Sigmoid colon (tissue), 4 donors: ENCODE data around the gene TTC39A.

Source experiments
- CTCF ChIP-seq, 4 experiments: fragments of 450-650 bp in 3 of 4; fragments of 200-600 bp in 1 of 4; IDR thresholded peaks; one replicate each; pipeline ENCODE4 v1.5.1; 2016 to 2019; ENCODE audit warnings: antibody characterized with exemption in 4 of 4, mild to moderate bottlenecking in 3 of 4, moderate library complexity in 2 of 4
- EP300 ChIP-seq, 4 donors: sonication (generic); formaldehyde crosslinking; IDR thresholded peaks; one replicate each; pipeline ENCODE4 v1.6.1; 2017; ENCODE audit warnings: antibody characterized with exemption in 4 of 4
- POLR2A ChIP-seq, 2 donors: fragments of 450-650 bp; IDR thresholded peaks; one replicate each; pipeline ENCODE4 v1.6.1; 2016; ENCODE audit warnings: antibody characterized with exemption in 2 of 2, mild to moderate bottlenecking in 2 of 2, moderate library complexity in 2 of 2
- POLR2AphosphoS5 ChIP-seq, 4 donors: sonication (generic); formaldehyde crosslinking; IDR thresholded peaks; one replicate each; pipeline ENCODE4 v1.6.1; 2017; ENCODE audit warnings: antibody characterized with exemption in 4 of 4

- TF ChIP-seq CTCF (IDR thresholded peaks at IDR 0.05) (no peak), POLR2A (IDR thresholded peaks at IDR 0.05) (no peak), EP300 (IDR thresholded peaks at IDR 0.05) (no peak), POLR2AphosphoS5 (IDR thresholded peaks at IDR 0.05) (no peak)
Observed at GRCh38 chr1:51238034-51238403, 92.3 kb downstream of the TTC39A start.
